Measurements from ENCODE around the gene CTNNA1.
"Not testable (repeated sequence)": the region's sequence is repeated elsewhere in the genome, so short reads cannot be mapped to it uniquely, and the experiment has no call there.

Gene CTNNA1

DNA sequence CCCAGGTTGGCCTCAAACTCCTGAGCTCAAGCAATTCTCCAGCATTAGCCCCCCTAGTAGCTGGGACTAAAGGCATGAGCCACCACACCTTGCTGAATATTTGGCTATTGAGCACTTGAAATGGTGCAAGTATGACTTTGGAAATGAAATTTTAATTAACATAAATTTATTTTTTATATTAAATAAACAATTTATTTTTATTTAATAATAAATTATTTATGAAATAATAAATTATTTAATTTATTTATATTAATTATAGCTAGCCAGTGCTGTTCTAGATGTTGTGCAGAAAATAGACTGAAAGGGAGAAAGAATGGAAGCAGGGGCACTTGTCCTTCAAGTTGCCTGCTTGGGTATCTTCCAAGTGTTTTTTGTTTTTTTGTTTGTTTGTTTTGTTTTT is 40.0 kb upstream of the CTNNA1 start:
- Mint-ChIP-seq H3K27ac (no peak overlapping the region), H3K36me3 (ENCODE audit: low read depth) (no peaks in the 10 kb centered on the region), H3K4me3 (no peak overlapping the region), H3K9me3 (no peaks in the 10 kb centered on the region), H3K4me1 (peaks cover 34% of the 10 kb centered on the region), H3K27me3 (ENCODE audit: low read depth) (no peaks in the 10 kb centered on the region)
- TF ChIP-seq, protein P1, sequence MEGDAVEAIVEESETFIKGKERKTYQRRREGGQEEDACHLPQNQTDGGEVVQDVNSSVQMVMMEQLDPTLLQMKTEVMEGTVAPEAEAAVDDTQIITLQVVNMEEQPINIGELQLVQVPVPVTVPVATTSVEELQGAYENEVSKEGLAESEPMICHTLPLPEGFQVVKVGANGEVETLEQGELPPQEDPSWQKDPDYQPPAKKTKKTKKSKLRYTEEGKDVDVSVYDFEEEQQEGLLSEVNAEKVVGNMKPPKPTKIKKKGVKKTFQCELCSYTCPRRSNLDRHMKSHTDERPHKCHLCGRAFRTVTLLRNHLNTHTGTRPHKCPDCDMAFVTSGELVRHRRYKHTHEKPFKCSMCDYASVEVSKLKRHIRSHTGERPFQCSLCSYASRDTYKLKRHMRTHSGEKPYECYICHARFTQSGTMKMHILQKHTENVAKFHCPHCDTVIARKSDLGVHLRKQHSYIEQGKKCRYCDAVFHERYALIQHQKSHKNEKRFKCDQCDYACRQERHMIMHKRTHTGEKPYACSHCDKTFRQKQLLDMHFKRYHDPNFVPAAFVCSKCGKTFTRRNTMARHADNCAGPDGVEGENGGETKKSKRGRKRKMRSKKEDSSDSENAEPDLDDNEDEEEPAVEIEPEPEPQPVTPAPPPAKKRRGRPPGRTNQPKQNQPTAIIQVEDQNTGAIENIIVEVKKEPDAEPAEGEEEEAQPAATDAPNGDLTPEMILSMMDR (IDR thresholded peaks at IDR 0.05; ENCODE audit: unreplicated experiment in 3 of 3): no peak

DNA sequence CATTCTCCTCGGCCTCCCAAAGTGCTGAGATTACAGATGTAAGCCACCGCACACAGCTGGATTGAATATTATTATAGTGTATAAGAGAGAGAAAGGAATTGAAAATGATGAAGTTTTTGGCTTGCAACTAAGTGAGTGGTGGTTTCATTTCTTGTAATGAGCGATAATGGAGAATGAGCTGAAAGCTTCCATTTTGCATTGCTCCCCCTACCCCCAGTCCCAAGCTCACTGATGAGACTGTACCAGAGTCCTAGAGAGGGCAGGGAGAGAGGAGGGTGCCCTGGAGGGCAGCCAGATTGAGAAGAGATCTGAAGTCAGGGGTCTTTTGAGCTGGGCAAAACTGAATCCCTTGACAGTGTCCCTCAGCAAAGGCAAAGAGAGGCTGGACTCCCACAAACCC is 38.5 kb upstream of the CTNNA1 start:
- Mint-ChIP-seq H3K4me1 (peaks cover 28% of the 10 kb centered on the region), H3K4me3 (no peak overlapping the region), H3K9me3 (no peaks in the 10 kb centered on the region), H3K27ac (peak overlapping the region in 2 of 3 experiments; percentile 41 to 55), H3K36me3 (ENCODE audit: low read depth) (no peaks in the 10 kb centered on the region), H3K27me3 (ENCODE audit: low read depth) (no peaks in the 10 kb centered on the region)
- TF ChIP-seq, protein P1 (IDR thresholded peaks at IDR 0.05; ENCODE audit: unreplicated experiment in 3 of 3): no peak

DNA sequence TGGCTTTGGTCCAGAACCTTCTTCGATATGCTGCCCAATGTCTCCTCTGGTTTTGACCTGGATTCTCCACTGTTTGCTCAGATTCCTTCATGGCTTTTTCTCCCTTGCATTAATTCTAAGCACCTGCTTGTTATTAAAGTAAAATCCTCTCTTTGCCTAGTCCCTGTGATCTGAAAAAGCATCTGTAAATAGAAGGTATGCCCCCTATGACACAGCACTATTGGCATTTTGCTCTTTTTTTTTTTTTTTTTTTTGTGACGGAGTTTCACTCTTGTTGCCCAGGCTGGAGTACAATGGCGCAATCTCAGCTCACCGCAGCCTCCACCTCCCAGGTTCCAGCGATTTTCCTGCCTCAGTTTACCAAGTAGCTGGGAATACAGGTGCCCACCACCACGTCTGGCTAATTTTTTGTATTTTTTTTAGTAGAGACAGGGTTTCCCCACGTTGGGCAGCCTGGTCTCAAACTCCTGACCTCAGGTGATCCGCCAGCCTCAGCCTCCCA is 37.2 kb upstream of the CTNNA1 start:
- Mint-ChIP-seq H3K4me1 (peaks cover 32% of the 10 kb centered on the region), H3K27ac (peak overlapping the region in 1 of 3 experiments; percentile 85)
- not testable (repeated sequence) for H3K4me3 Mint-ChIP-seq; H3K36me3 Mint-ChIP-seq (ENCODE audit: low read depth); H3K9me3 Mint-ChIP-seq; H3K27me3 Mint-ChIP-seq (ENCODE audit: low read depth)

DNA sequence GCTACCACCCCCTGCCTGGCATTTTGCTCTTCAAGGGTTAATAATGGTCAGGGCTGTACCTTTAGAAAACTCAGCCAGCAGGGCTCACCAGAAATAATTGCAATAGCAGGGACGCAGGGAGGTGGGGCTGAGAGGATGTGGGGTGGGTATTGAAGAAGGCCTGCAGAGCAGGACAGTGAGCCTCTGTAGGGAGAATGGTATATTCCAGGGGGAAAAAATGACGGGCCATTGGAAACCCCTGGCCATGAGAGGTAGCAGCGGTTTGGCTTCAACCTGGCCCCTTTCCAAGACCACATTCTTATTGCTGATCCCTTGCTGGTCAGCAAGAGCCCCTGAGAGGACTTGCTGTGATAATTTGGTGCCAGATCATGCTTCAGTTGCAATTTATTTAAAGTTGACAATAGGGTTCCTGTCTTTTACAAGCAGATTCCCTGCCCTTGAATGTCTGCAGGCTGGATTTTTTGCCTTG is 36.7 kb upstream of the CTNNA1 start:
- no peaks in the 10 kb centered on the region for H3K9me3 Mint-ChIP-seq
- TF ChIP-seq, protein P1 (IDR thresholded peaks at IDR 0.05; ENCODE audit: unreplicated experiment in 3 of 3): no peak
- H3K4me1 Mint-ChIP-seq: peaks cover 32% of the 10 kb centered on the region
- peak overlapping the region; percentile 3 to 85 (median 76) for H3K27ac Mint-ChIP-seq
- no peaks in the 10 kb centered on the region for H3K36me3 Mint-ChIP-seq (ENCODE audit: low read depth)
- no peaks in the 10 kb centered on the region for H3K27me3 Mint-ChIP-seq (ENCODE audit: low read depth)
- H3K4me3 Mint-ChIP-seq: no peak overlapping the region

DNA sequence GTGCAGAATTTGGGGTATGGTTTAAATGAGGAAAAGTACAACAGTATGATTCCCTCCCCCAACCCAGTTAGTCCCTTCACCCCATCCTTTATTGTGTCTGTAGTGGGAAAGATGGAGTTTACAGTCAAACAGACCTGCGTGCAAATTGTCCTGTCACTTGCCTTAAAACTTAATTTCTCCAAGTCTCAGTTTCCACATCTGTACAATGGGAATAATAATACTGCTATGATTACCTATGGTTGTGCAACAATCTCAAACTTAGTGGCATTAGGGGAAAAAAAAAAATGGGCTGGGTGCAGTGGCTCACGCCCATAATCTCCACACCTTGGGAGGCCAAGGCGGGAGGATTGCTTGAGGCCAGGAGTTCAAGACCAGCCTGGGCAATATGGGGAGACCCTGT is 35.8 kb upstream of the CTNNA1 start:
- TF ChIP-seq, protein P1 (IDR thresholded peaks at IDR 0.05; ENCODE audit: unreplicated experiment in 3 of 3): no peak
- H3K4me1 Mint-ChIP-seq: peaks cover 36% of the 10 kb centered on the region
- peaks cover 4% of the 10 kb centered on the region for H3K27me3 Mint-ChIP-seq (ENCODE audit: low read depth)
- H3K36me3 Mint-ChIP-seq (ENCODE audit: low read depth): no peaks in the 10 kb centered on the region
- H3K27ac Mint-ChIP-seq: peak overlapping the region in 2 of 3 experiments; percentile 3 to 85
- H3K9me3 Mint-ChIP-seq: no peaks in the 10 kb centered on the region
- H3K4me3 Mint-ChIP-seq: no peak overlapping the region

DNA sequence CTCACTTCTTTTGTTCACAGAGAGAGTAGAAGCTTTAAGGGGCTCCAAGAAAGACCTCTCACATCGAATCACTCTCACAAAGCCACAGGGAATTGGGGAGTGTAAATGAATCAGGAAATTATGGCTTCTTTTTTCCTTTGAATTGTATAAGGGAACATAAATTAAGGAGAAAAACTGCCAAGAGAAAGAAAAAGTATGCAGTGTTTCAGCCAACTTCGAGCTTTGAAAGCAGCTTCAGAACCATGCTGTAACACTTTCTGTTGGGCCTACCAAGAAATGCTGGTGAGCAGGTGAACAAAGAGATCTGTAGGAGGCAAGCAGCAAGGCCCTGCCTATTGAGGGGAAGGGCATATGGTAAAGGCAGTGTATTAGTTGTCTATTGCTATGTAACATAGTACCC is 33.4 kb upstream of the CTNNA1 start:
- Mint-ChIP-seq H3K27me3 (ENCODE audit: low read depth) (peaks cover 4% of the 10 kb centered on the region), H3K4me1 (peaks cover 39% of the 10 kb centered on the region)

More for the DNA sequence above, 33.4 kb upstream of the CTNNA1 start:
- TF ChIP-seq, protein P1 (IDR thresholded peaks at IDR 0.05; ENCODE audit: unreplicated experiment in 3 of 3): no peak
- Mint-ChIP-seq H3K36me3 (ENCODE audit: low read depth) (no peaks in the 10 kb centered on the region), H3K27ac (peak overlapping the region; percentile 79 to 99 (median 96)), H3K9me3 (no peaks in the 10 kb centered on the region), H3K4me3 (peak overlapping the region in 1 of 3 experiments; percentile 10)
